Measurements from ENCODE around the gene FHL1.

Gene FHL1

DNA sequence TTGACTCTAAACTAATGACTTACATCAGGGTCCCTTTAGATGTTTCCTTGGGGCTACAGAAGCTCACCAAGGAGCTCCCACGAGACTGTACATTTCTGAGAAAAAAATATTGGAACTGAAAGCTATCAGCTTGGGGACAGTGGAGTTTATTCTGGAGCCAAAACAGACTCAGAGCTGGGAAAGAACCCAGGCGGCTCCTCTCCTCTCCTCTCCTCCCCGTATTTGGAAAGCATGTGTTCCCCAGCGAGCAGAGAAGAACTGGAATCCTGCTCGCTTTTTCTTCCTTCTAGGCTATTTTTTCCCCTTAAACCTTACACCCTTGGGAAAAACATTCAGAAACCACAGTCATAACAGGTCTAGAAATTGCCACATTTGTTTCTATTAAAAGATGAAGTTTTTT, 108.2 kb downstream of the FHL1 start:
- no peak for DNase-seq

DNA sequence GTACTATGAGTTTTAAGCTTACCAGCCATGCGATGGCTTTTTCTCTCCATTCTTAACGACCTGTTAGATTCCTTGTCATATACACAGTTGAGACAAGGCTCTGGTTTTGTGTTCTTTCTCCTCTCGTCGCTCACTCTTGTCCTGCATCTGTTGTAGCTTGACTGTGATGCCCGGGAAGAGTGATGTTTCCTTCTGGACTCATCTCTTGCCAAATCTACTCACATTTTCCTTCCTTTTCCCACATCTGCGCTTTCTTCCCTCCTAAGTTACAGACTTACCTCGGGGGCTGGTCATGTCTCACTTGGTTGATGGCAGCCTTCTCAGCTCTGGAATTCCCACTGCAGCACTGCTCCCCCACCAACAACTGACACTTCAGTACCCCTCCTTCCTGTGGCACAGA, 108.7 kb downstream of the FHL1 start:
- DNase-seq: no peak

GRCh38 chrX:136258951-136259350, 111.6 kb downstream of the FHL1 start:
- DNase-seq: no peak

DNA sequence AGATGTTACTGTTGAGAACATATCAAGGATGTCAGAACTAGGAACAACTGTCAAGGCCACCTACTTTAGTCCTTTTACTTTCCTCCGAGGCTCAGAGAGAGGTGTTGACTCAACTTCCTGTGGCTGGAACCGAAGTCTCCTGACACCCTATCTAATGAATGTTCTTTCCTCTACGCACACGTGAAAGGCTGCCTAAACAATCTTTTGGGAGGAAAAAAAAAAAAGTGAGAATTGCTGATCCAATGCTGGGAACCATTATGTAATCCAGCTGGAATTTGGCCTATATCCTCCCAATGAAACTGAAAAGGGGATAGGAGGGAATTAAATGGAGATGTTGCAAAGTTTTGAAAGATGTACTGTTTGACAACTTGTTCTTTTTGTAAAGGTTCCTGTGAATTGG, 112.2 kb downstream of the FHL1 start:
- DNase-seq: no peak

GRCh38 chrX:136260776-136261175, 113.4 kb downstream of the FHL1 start:
- DNase-seq: no peak
